ENCODE results near the gene TMEM238L. TPM values are rescaled to one million over a fixed set of nuclear protein-coding genes. Genes with fewer than 3 reads are reported as not detected.
A peak's percentile ranks its signal among the peaks of the same experiment; 100 is the strongest.

Gene TMEM238L
- total and polyA plus RNA-seq, 2 experiments from 2014 or later, result not detected

- no peak for TF ChIP-seq REST (IDR thresholded peaks at IDR 0.05; ENCODE audit: unreplicated experiment)
- TF ChIP-seq ZNF462 (CRISPR knock-in tag; IDR thresholded peaks at IDR 0.05), result no peak
- TF ChIP-seq NANOG (IDR thresholded peaks at IDR 0.05; ENCODE audit: borderline replicate concordance), result no peak
- TF ChIP-seq ZNF331 (CRISPR knock-in tag; IDR thresholded peaks at IDR 0.05; ENCODE audit: low read depth), result no peak
Observed at GRCh38 chr17:10757067-10757466, 46.8 kb downstream of the TMEM238L start (continued).

- H3K9me2 ChIP-seq (ENCODE audit: insufficient read depth), result no peaks in the 10 kb centered on the region
- H4K20me1 ChIP-seq (replicated peaks; ENCODE audit: insufficient read depth), result no peaks in the 10 kb centered on the region
- H3F3A ChIP-seq (replicated peaks; ENCODE audit: low read depth), result peaks cover 4% of the 10 kb centered on the region; the same call in 1 of the 2 replicates
- Mint-ChIP-seq H3K27ac (no peak overlapping the region), H3K36me3 (ENCODE audit: low read depth) (no peaks in the 10 kb centered on the region; the same call in 2 of the 3 replicates), H3K4me1 (peaks cover 42% of the 10 kb centered on the region), H3K4me3 (no peak overlapping the region; the same call in 2 of the 3 replicates), H3K27me3 (ENCODE audit: insufficient read depth, low read depth, poor library complexity) (peaks cover 14% of the 10 kb centered on the region), H3K9me3 (no peaks in the 10 kb centered on the region; the same call in 2 of the 3 replicates)
- peak overlapping the region; percentile 25; the same call in 1 of the 2 replicates for H3K4me3 ChIP-seq
- H3K4me1 ChIP-seq (ENCODE audit: insufficient read depth), result peaks cover 22% of the 10 kb centered on the region
- DNase-seq (ENCODE audit: low spot score), result no peak
- H3K27me3 ChIP-seq (ENCODE audit: insufficient read depth), result no peaks in the 10 kb centered on the region
- no peaks in the 10 kb centered on the region for H3K79me2 ChIP-seq (replicated peaks; ENCODE audit: insufficient read depth)
- no peaks in the 10 kb centered on the region for H3K36me3 ChIP-seq (ENCODE audit: insufficient read depth)
- no peak overlapping the region; the same call in 1 of the 2 replicates for H2AFZ ChIP-seq
- peak overlapping the region; percentile 79 for H3K4me2 ChIP-seq
- no peak overlapping the region for H3K27ac ChIP-seq (ENCODE audit: low read depth)
- no peak for ATAC-seq
- TF ChIP-seq NANOG (IDR thresholded peaks at IDR 0.05; ENCODE audit: borderline replicate concordance), result no peak
- TF ChIP-seq ETS1 (IDR thresholded peaks at IDR 0.05), result no peak
- no peak for TF ChIP-seq EZH2phosphoT487 (IDR thresholded peaks at IDR 0.05; ENCODE audit: unreplicated experiment)
- no peak for TF ChIP-seq JUNB (IDR thresholded peaks at IDR 0.05; ENCODE audit: unreplicated experiment)
- TF ChIP-seq ZNF331 (CRISPR knock-in tag; IDR thresholded peaks at IDR 0.05; ENCODE audit: low read depth), result no peak
- no peak for TF ChIP-seq REST (IDR thresholded peaks at IDR 0.05; ENCODE audit: unreplicated experiment)
Observed at GRCh38 chr17:10756619-10757018, 47.3 kb downstream of the TMEM238L start.

Data from GM23338 (cell line).